WTC11 (cell line): ENCODE measurements around the gene MYBPHL. TPM values are rescaled to one million over a fixed set of nuclear protein-coding genes. Genes with fewer than 3 reads are reported as not detected.

Experiments used
- ATAC-seq: fragments of 200-7000 bp; cut with Tn5 transposase; 2 replicates; pipeline ENCODE4 v1.10.0; 2021; ENCODE audit warnings: mild to moderate bottlenecking, moderate library complexity
- CTCF ChIA-PET: fragments of 300-600 bp; sonication (Branson Sonifier 250); formaldehyde crosslinking; loops from one replicate; lab custom pipeline; 2021; ENCODE audit warnings: antibody characterized with exemption; lab: Charles Lee
- POLR2A ChIA-PET: fragments of 350-600 bp; sonication (Branson Sonifier 250); formaldehyde crosslinking; loops from one replicate; lab custom pipeline; 2021; ENCODE audit warnings: antibody characterized with exemption; lab: Charles Lee
- DNase-seq: peaks from one replicate; pipeline ENCODE4 v3.0.0; 2021; ENCODE audit warnings: low spot score
- H3K27ac Mint-ChIP-seq: 2 replicates; pipeline ENCODE4 v1.8.0; 2021; ENCODE audit warnings: mixed read lengths
- H3K27me3 Mint-ChIP-seq: 2 replicates; pipeline ENCODE4 v1.8.0; 2021; ENCODE audit warnings: low read depth, mild to moderate bottlenecking, moderate library complexity, mixed read lengths
- H3K36me3 Mint-ChIP-seq: 2 replicates; pipeline ENCODE4 v1.8.0; 2021; ENCODE audit warnings: mixed read lengths
- H3K4me1 Mint-ChIP-seq: 2 replicates; pipeline ENCODE4 v1.8.0; 2022; ENCODE audit warnings: mixed read lengths
- H3K4me3 Mint-ChIP-seq: 2 replicates; pipeline ENCODE4 v1.8.0; 2021; ENCODE audit warnings: mild to moderate bottlenecking, moderate library complexity, mixed read lengths
- H3K9me3 Mint-ChIP-seq: 2 replicates; pipeline ENCODE4 v1.8.0; 2021; ENCODE audit warnings: mixed read lengths
- CDX4 ChIP-seq: fragments of 250-450 bp; sonication (Bioruptor Pico); IDR thresholded peaks from 2 replicates; pipeline ENCODE4 v1.9.0; 2021; ENCODE audit warnings: moderate library complexity, mild to moderate bottlenecking, inconsistent platforms, borderline replicate concordance
- CTCF ChIP-seq: fragments of 200-600 bp; IDR thresholded peaks from 2 replicates; pipeline ENCODE4 v1.8.0; 2022; ENCODE audit warnings: antibody characterized with exemption
- ELF4 ChIP-seq: sonication (generic); formaldehyde crosslinking; IDR thresholded peaks from 2 replicates; pipeline ENCODE4 v1.8.1; 2022; ENCODE audit warnings: low read depth, mild to moderate bottlenecking, moderate library complexity, missing genetic modification reagents
- EMX1 ChIP-seq: fragments of 250-450 bp; sonication (Bioruptor Pico); IDR thresholded peaks from 2 replicates; pipeline ENCODE4 v1.8.0; 2021; ENCODE audit warnings: mild to moderate bottlenecking
- FOXP1 ChIP-seq: sonication (generic); formaldehyde crosslinking; IDR thresholded peaks from 2 replicates; pipeline ENCODE4 v1.8.0; 2022; ENCODE audit warnings: missing genetic modification reagents, mild to moderate bottlenecking, moderate library complexity, borderline replicate concordance
- FOXP4 ChIP-seq: sonication (generic); formaldehyde crosslinking; IDR thresholded peaks from 2 replicates; pipeline ENCODE4 v1.8.0; 2022; ENCODE audit warnings: mild to moderate bottlenecking, missing genetic modification reagents
- IRF1 ChIP-seq: sonication (generic); formaldehyde crosslinking; IDR thresholded peaks from 2 replicates; pipeline ENCODE4 v1.8.0; 2023; ENCODE audit warnings: missing genetic modification reagents
- JUN ChIP-seq: sonication (generic); formaldehyde crosslinking; IDR thresholded peaks from 2 replicates; pipeline ENCODE4 v1.8.0; 2023; ENCODE audit warnings: mild to moderate bottlenecking, missing genetic modification reagents
- KAT7 ChIP-seq: sonication (generic); formaldehyde crosslinking; IDR thresholded peaks from 2 replicates; pipeline ENCODE4 v1.8.1; 2023; ENCODE audit warnings: missing genetic modification reagents, mild to moderate bottlenecking, borderline replicate concordance
- MLX ChIP-seq: sonication (generic); formaldehyde crosslinking; IDR thresholded peaks from 2 replicates; pipeline ENCODE4 v1.8.1; 2023; ENCODE audit warnings: mild to moderate bottlenecking, missing genetic modification reagents, moderate library complexity
- MXD4 ChIP-seq: fragments of 250-450 bp; sonication (Bioruptor Pico); IDR thresholded peaks from 2 replicates; pipeline ENCODE4 v1.8.0; 2021; ENCODE audit warnings: mild to moderate bottlenecking, moderate library complexity, borderline replicate concordance
- NFE2L1 ChIP-seq: sonication (generic); formaldehyde crosslinking; IDR thresholded peaks from 2 replicates; pipeline ENCODE4 v1.8.1; 2023; ENCODE audit warnings: missing genetic modification reagents
- NR2C2 ChIP-seq: sonication (generic); formaldehyde crosslinking; IDR thresholded peaks from 2 replicates; pipeline ENCODE4 v1.8.0; 2022; ENCODE audit warnings: mild to moderate bottlenecking, missing genetic modification reagents
- RORB ChIP-seq: fragments of 250-450 bp; sonication (Bioruptor Pico); IDR thresholded peaks from 2 replicates; pipeline ENCODE4 v1.9.0; 2021; ENCODE audit warnings: mild to moderate bottlenecking
- SMAD3 ChIP-seq: sonication (generic); formaldehyde crosslinking; IDR thresholded peaks from 2 replicates; pipeline ENCODE4 v1.8.0; 2022; ENCODE audit warnings: missing genetic modification reagents, mild to moderate bottlenecking, borderline replicate concordance
- TEAD1 ChIP-seq: sonication (generic); formaldehyde crosslinking; IDR thresholded peaks from 2 replicates; pipeline ENCODE4 v1.8.0; 2022; ENCODE audit warnings: mild to moderate bottlenecking, missing genetic modification reagents
- ZNF317 ChIP-seq: sonication (generic); formaldehyde crosslinking; IDR thresholded peaks from 2 replicates; pipeline ENCODE4 v1.8.1; 2023; ENCODE audit warnings: low read depth, mild to moderate bottlenecking, moderate library complexity, missing genetic modification reagents, borderline replicate concordance
- ZNF396 ChIP-seq: fragments of 250-450 bp; sonication (Bioruptor Pico); IDR thresholded peaks from 2 replicates; pipeline ENCODE4 v1.8.0; 2021; ENCODE audit warnings: mild to moderate bottlenecking, moderate library complexity, borderline replicate concordance
- ZNF416 ChIP-seq: fragments of 250-450 bp; sonication (Bioruptor Pico); IDR thresholded peaks from 2 replicates; pipeline ENCODE4 v1.9.0; 2021; ENCODE audit warnings: mild to moderate bottlenecking, inconsistent platforms
- total RNA-seq: library from RNA; stranded (reverse); gene quantifications from 3 replicates; pipeline ENCODE4 v1.2.3, GENCODE V29; 2021

The MYBPHL gene
- total RNA-seq, 1 experiment from 2014 or later: 1.2 TPM

DNA sequence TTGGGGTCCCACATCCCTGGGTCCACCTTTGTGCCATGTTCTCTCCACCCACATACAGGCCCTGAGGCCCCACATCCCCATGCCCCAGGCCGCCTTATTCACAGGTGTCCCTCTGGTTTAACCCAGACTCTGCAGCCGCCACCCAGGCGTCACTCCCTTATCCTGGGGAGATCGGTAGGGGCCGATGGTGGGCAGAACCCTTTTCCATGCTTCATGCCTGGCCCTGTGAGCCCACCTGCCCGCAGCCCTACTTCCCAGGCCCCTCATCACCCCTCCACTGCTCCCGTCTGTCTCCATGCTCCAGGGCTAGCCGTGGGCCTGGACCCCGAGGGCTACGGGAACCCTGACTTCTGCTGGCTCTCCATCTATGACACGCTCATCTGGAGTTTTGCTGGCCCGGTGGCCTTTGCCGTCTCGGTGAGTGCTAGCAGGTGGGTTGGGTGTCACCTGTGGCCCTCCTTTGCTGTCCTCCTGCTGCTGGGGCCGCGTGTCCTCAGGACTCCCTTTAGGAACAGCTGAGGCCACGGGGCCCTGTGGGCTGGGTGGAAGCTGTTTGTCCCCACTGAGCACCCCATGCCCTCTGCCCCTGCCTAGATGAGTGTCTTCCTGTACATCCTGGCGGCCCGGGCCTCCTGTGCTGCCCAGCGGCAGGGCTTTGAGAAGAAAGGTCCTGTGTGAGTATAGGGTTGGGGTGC lies 36.0 kb downstream of the MYBPHL start:
- H3K9me3 Mint-ChIP-seq: no peaks in the 10 kb centered on the region
- H3K4me1 Mint-ChIP-seq: peaks cover 21% of the 10 kb centered on the region
- no peak overlapping the region; the same call in 1 of the 2 replicates for H3K27ac Mint-ChIP-seq
- POLR2A ChIA-PET: no interaction called here
- H3K36me3 Mint-ChIP-seq: peaks cover 9% of the 10 kb centered on the region
- H3K27me3 Mint-ChIP-seq: no peaks in the 10 kb centered on the region
- DNase-seq (no peak), ATAC-seq (no peak)
- no peak overlapping the region for H3K4me3 Mint-ChIP-seq
- CTCF ChIA-PET: no interaction called here
- no peak for TF ChIP-seq ZNF416 (CRISPR knock-in tag)
- TF ChIP-seq CDX4 (CRISPR knock-in tag): no peak
- no peak for TF ChIP-seq KAT7 (CRISPR knock-in tag)
- no peak for TF ChIP-seq CTCF
- TF ChIP-seq ZNF396: no peak
- TF ChIP-seq ELF4 (CRISPR knock-in tag): no peak
- no peak for TF ChIP-seq TEAD1 (CRISPR knock-in tag)
- no peak for TF ChIP-seq NFE2L1
- TF ChIP-seq MLX (CRISPR knock-in tag): no peak
- TF ChIP-seq ZNF317 (CRISPR knock-in tag): no peak
- no peak for TF ChIP-seq JUN (CRISPR knock-in tag)
- no peak for TF ChIP-seq NR2C2 (CRISPR knock-in tag)
- no peak for TF ChIP-seq MXD4 (CRISPR knock-in tag)
- TF ChIP-seq FOXP1 (CRISPR knock-in tag): no peak
- TF ChIP-seq EMX1 (CRISPR knock-in tag): no peak
- no peak for TF ChIP-seq RORB (CRISPR knock-in tag)

- Mint-ChIP-seq H3K36me3 (peaks cover 9% of the 10 kb centered on the region), H3K4me1 (peaks cover 14% of the 10 kb centered on the region), H3K27me3 (no peaks in the 10 kb centered on the region), H3K4me3 (no peak overlapping the region), H3K27ac (no peak overlapping the region), H3K9me3 (no peaks in the 10 kb centered on the region)
- CTCF ChIA-PET: interaction anchor here (1.0 kb wide), 1 partner anchor 79 kb away, joined by 3 read pairs; no protein-coding TSS in a partner anchor
- ATAC-seq (no peak), DNase-seq (no peak)
- POLR2A ChIA-PET: no interaction called here
- no peak for TF ChIP-seq SMAD3 (CRISPR knock-in tag)
- TF ChIP-seq FOXP4 (CRISPR knock-in tag): no peak
- no peak for TF ChIP-seq IRF1 (CRISPR knock-in tag)
Observed at GRCh38 chr1:109269981-109270622, 36.7 kb downstream of the MYBPHL start.
